A673 (cell line): ENCODE measurements around the gene ODAM. TPM values are rescaled to one million over a fixed set of nuclear protein-coding genes. Genes with fewer than 3 reads are reported as not detected.

Source experiments
- BruUV-seq: library from RNA; stranded (reverse); fragments of 400-500 nt; replicated peaks from 2 replicates; lab custom pipeline; 2021; lab: Mats Ljungman, UMichigan
- CTCF ChIA-PET: fragments of 300-600 bp; sonication (Branson Sonifier 250); formaldehyde crosslinking; loops from one replicate; lab custom pipeline; 2022; ENCODE audit warnings: antibody characterized with exemption; lab: Charles Lee
- POLR2A ChIA-PET: fragments of 300-600 bp; sonication (Branson Sonifier 250); formaldehyde crosslinking; loops from one replicate; lab custom pipeline; 2022; ENCODE audit warnings: antibody characterized with exemption; ENCODE audit not compliant: low non-redundant PET; lab: Charles Lee
- DNase-seq: peaks from one replicate; pipeline ENCODE4 v3.0.0-alpha.2; 2015; ENCODE audit warnings: low spot score
- H3K27ac ChIP-seq: fragments of 200-600 bp; sonication (generic); 2 replicates; pipeline ENCODE4 v1.5.1; 2016; ENCODE audit warnings: mixed run types, low read depth, mild to moderate bottlenecking, mixed read lengths, antibody characterized with exemption, low read length; ENCODE audit not compliant: poor library complexity, severe bottlenecking
- H3K27me3 ChIP-seq: fragments of 200-600 bp; sonication (generic); replicated peaks from 2 replicates; pipeline ENCODE4 v1.6.1; 2017; ENCODE audit warnings: mixed run types, low read depth, mild to moderate bottlenecking, mixed read lengths, antibody characterized with exemption, low read length; ENCODE audit not compliant: insufficient read depth, poor library complexity
- H3K36me3 ChIP-seq: fragments of 200-600 bp; sonication (generic); 2 replicates; pipeline ENCODE4 v1.6.1; 2016; ENCODE audit warnings: mixed run types, mild to moderate bottlenecking, mixed read lengths, antibody characterized with exemption, low read length; ENCODE audit not compliant: insufficient read depth, poor library complexity, severe bottlenecking
- H3K4me1 ChIP-seq: fragments of 200-600 bp; sonication (generic); 2 replicates; pipeline ENCODE4 v1.6.1; 2017; ENCODE audit warnings: mixed run types, mild to moderate bottlenecking, mixed read lengths, antibody characterized with exemption, low read length; ENCODE audit not compliant: insufficient read depth, poor library complexity, severe bottlenecking
- H3K4me3 ChIP-seq: fragments of 200-600 bp; sonication (generic); 2 replicates; pipeline ENCODE4 v1.5.1; 2016; ENCODE audit warnings: low read depth, mixed run types, mild to moderate bottlenecking, mixed read lengths, low read length; ENCODE audit not compliant: poor library complexity, severe bottlenecking
- H3K9me3 ChIP-seq: fragments of 200-600 bp; sonication (generic); 2 replicates; pipeline ENCODE4 v1.6.1; 2016; ENCODE audit warnings: mixed run types, low read depth, mild to moderate bottlenecking, mixed read lengths, antibody characterized with exemption, low read length; ENCODE audit not compliant: poor library complexity, severe bottlenecking
- EZH2 ChIP-seq: fragments of 200-600 bp; sonication (generic); IDR thresholded peaks from 2 replicates; pipeline ENCODE4 v1.6.1; 2017; ENCODE audit warnings: borderline replicate concordance, low read depth, mild to moderate bottlenecking, mixed read lengths, antibody characterized with exemption, low read length; ENCODE audit not compliant: poor library complexity, severe bottlenecking
- intact Hi-C: fragments of 100-400 bp; cut with micrococcal nuclease; formaldehyde crosslinking; loops from one replicate; pipeline ENCODE4 v1.10.0; 2022; ENCODE audit not compliant: unreplicated experiment
- total RNA-seq: library from RNA; stranded (reverse); gene quantifications from 2 replicates; pipeline ENCODE4 v1.2.3, GENCODE V29; 2021
- TF ChIP-seq, protein P1 (sequence below): fragments of 300-800, 200-600 bp; sonication (generic); conservative IDR thresholded peaks from 2 replicates; pipeline ENCODE4 v1.5.1; 2017; ENCODE audit warnings: low read depth, mild to moderate bottlenecking, antibody characterized with exemption, low read length, moderate library complexity, mixed read lengths

Gene ODAM
- total RNA-seq, 1 experiment from 2014 or later, result not detected

GRCh38 chr4:70243091-70243490, 47.6 kb downstream of the ODAM start:
- TF ChIP-seq, protein P1, sequence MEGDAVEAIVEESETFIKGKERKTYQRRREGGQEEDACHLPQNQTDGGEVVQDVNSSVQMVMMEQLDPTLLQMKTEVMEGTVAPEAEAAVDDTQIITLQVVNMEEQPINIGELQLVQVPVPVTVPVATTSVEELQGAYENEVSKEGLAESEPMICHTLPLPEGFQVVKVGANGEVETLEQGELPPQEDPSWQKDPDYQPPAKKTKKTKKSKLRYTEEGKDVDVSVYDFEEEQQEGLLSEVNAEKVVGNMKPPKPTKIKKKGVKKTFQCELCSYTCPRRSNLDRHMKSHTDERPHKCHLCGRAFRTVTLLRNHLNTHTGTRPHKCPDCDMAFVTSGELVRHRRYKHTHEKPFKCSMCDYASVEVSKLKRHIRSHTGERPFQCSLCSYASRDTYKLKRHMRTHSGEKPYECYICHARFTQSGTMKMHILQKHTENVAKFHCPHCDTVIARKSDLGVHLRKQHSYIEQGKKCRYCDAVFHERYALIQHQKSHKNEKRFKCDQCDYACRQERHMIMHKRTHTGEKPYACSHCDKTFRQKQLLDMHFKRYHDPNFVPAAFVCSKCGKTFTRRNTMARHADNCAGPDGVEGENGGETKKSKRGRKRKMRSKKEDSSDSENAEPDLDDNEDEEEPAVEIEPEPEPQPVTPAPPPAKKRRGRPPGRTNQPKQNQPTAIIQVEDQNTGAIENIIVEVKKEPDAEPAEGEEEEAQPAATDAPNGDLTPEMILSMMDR, result no peak
- TF ChIP-seq EZH2, result no peak
- DNase-seq, result no peak
- ChIA-PET CTCF (no interaction called here), POLR2A (no interaction called here)
- no peak overlapping the region for H3K27ac ChIP-seq
- H3K36me3 ChIP-seq, result no peaks in the 10 kb centered on the region
- no TSS peak for BruUV-seq
- no peaks in the 10 kb centered on the region for H3K27me3 ChIP-seq
- intact Hi-C loops, result no loop called here
- H3K4me3 ChIP-seq, result no peak overlapping the region
- H3K4me1 ChIP-seq, result no peaks in the 10 kb centered on the region
- no peaks in the 10 kb centered on the region for H3K9me3 ChIP-seq

GRCh38 chr4:70251250-70251944, 55.9 kb downstream of the ODAM start:
- no peak overlapping the region for H3K27ac ChIP-seq
- no peaks in the 10 kb centered on the region for H3K9me3 ChIP-seq
- no TSS peak for BruUV-seq
- ChIA-PET CTCF (no interaction called here), POLR2A (no interaction called here)
- no peak for DNase-seq
- H3K36me3 ChIP-seq, result no peaks in the 10 kb centered on the region
- no peak for TF ChIP-seq EZH2
- TF ChIP-seq, protein P1, result no peak
- no peak overlapping the region for H3K4me3 ChIP-seq
- intact Hi-C loops, result no loop called here
- H3K4me1 ChIP-seq, result no peaks in the 10 kb centered on the region
- H3K27me3 ChIP-seq, result no peaks in the 10 kb centered on the region

GRCh38 chr4:70251945-70252277, 56.4 kb downstream of the ODAM start:
- Histone ChIP-seq H3K9me3 (no peaks in the 10 kb centered on the region), H3K4me1 (no peaks in the 10 kb centered on the region), H3K36me3 (no peaks in the 10 kb centered on the region), H3K27me3 (no peaks in the 10 kb centered on the region), H3K27ac (no peak overlapping the region), H3K4me3 (no peak overlapping the region)
- no peak for DNase-seq
- ChIA-PET POLR2A (no interaction called here), CTCF (no interaction called here)
- BruUV-seq, result no TSS peak
- intact Hi-C loops, result no loop called here
- TF ChIP-seq EZH2, result no peak
- TF ChIP-seq, protein P1, result no peak

Other genes starting within 250 kb of the ODAM start
- not detected in 2 replicates for gene CSN2, start 230.0 kb upstream of the ODAM start, total RNA-seq
- not detected in 2 replicates for gene STATH, start 199.8 kb upstream of the ODAM start, total RNA-seq
- gene HTN3, start 167.3 kb upstream of the ODAM start, total RNA-seq, result not detected in 2 replicates
- gene HTN1, start 145.3 kb upstream of the ODAM start, total RNA-seq, result not detected in 2 replicates
- not detected in 2 replicates for gene PRR27, start 41.5 kb upstream of the ODAM start, total RNA-seq
- not detected in 2 replicates for gene FDCSP, start 30.4 kb downstream of the ODAM start, total RNA-seq
- not detected in 2 replicates for gene CSN3, start 46.9 kb downstream of the ODAM start, total RNA-seq
- not detected in 2 replicates for gene CABS1, start 139.3 kb downstream of the ODAM start, total RNA-seq
- not detected in 2 replicates for gene SMR3A, start 165.0 kb downstream of the ODAM start, total RNA-seq
- 1.7 and 2.0 TPM in 2 replicates for gene SMR3B, start 187.4 kb downstream of the ODAM start, total RNA-seq
- not detected in 2 replicates for gene OPRPN, start 202.2 kb downstream of the ODAM start, total RNA-seq